D721Med (cell line): ENCODE results near the gene LYZ.

Experiments
- DNase-seq: peaks from one replicate; pipeline ENCODE4 v3.0.0; 2011; ENCODE audit warnings: low spot score; ENCODE audit not compliant: insufficient read length
- FAIRE-seq: peaks from 2 replicates; lab custom pipeline; 2011; peaks lifted over from hg19 to GRCh38; lab: Jason Lieb, UNC
- TF ChIP-seq, protein P1 (sequence below): IDR thresholded peaks from 2 replicates; pipeline ENCODE4 v1.5.1; 2012; ENCODE audit warnings: mild to moderate bottlenecking, control low read depth; ENCODE audit not compliant: insufficient read depth; ENCODE audit errors: missing control alignments

LYZ gene

DNA sequence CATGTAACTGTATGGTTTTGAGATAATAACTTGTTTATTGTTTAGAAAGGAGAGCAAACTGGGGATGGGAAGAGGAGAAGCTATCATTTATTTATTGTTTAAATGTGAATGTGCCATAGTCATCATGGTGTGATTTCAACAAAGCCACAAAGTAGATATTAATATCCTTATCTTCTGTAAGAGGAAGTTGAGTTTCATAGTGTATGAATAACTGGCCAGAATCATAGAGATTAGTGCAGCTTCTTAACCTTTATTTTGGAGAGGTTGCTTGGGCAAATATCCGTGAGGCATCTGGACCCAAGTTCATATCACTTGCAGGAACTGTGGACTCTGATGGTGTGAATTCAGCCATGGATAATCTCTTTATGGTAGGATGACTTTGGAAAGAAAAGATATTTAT lies 26.8 kb upstream of the LYZ start:
- no peak for FAIRE-seq
- TF ChIP-seq, protein P1, sequence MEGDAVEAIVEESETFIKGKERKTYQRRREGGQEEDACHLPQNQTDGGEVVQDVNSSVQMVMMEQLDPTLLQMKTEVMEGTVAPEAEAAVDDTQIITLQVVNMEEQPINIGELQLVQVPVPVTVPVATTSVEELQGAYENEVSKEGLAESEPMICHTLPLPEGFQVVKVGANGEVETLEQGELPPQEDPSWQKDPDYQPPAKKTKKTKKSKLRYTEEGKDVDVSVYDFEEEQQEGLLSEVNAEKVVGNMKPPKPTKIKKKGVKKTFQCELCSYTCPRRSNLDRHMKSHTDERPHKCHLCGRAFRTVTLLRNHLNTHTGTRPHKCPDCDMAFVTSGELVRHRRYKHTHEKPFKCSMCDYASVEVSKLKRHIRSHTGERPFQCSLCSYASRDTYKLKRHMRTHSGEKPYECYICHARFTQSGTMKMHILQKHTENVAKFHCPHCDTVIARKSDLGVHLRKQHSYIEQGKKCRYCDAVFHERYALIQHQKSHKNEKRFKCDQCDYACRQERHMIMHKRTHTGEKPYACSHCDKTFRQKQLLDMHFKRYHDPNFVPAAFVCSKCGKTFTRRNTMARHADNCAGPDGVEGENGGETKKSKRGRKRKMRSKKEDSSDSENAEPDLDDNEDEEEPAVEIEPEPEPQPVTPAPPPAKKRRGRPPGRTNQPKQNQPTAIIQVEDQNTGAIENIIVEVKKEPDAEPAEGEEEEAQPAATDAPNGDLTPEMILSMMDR: no peak
- DNase-seq: no peak

DNA sequence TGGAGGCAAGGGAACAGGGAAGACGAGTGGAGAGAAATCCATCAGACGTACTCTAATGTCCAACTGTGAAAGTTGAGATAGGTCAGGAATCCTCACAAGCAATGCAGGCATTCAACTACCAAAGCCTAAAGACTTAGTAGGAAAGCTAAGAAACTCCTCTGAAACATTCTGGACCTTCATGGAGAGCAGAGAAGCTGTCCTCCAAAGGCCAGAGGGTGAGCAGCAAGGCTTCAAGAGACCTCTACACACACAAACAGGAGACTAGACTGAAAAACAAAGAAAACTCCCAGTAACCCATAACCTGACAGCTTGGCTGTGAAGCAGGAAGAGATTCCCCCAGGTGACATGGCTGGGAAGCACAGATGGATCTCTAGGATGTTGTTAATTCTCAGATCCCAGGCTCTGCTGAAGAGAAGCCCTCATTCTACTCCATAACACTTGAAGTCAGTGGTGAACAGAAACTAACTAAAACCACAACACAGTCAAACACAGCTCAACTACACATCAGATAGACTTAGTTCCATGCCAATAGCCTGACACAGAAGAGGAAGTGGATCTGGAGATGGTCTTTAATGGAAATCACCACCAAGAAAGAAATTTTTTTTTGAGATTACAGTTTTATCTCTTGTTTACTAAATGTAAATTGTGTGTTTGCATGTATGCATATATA lies 23.2 kb upstream of the LYZ start:
- no peak for DNase-seq

DNA sequence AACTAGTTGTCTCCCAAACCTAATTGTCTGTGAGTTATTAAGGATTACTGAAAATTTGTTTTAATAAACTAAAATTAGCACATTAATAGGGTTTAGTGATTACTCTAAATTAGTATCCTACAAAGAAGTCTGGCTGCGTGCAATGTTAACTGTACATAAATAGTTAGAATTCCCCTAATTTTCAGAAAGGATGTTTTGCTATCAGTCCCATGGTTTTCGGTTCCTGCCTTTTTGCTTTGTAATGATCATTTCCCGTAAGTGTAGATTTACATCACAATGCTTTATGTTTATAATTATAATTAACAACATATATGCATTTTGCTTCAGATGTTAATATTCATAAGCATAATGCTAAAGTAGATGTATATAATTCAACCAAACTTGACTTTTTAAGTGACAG lies 19.8 kb upstream of the LYZ start:
- FAIRE-seq (no peak), DNase-seq (no peak)
- TF ChIP-seq, protein P1: no peak

More for the DNA sequence above, 23.2 kb upstream of the LYZ start:
- FAIRE-seq: no peak
- TF ChIP-seq, protein P1: no peak

DNA sequence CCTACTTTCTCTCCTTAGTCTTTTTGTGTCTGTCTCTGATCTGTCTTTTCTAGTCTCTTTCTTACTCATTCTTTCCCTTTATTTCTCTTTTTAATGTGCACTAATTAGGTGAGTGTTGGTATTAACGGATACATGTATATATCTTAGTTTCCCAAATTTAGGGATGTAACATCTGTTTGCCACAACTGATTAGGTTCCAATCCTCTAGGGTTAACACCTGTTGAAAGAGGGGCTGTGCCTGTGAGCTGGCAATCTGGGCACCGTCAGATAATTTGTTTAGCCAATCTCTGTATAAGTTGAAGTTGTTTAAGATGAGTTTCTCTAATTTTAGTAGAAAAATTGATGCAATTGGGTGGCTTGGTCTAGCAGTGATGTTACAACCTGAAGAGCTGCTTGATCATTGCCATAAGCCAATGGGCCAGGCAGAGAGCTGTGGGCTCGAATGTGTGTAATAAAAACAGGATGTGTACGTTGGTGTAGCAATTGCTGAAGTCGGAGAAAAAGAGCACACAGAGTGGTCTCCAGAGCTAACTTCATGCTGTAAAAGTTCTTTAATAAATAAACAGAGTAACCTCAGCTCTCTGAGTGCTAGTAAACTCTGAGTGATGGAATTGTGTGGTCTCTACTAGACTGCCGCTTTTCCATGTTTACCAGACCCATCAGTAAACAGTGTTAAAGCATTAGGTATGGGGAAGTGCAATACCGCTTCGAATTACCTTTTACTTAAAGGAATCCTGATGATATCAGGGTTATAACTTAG lies 18.3 kb upstream of the LYZ start:
- DNase-seq (no peak), FAIRE-seq (no peak)
- TF ChIP-seq, protein P1: no peak

DNA sequence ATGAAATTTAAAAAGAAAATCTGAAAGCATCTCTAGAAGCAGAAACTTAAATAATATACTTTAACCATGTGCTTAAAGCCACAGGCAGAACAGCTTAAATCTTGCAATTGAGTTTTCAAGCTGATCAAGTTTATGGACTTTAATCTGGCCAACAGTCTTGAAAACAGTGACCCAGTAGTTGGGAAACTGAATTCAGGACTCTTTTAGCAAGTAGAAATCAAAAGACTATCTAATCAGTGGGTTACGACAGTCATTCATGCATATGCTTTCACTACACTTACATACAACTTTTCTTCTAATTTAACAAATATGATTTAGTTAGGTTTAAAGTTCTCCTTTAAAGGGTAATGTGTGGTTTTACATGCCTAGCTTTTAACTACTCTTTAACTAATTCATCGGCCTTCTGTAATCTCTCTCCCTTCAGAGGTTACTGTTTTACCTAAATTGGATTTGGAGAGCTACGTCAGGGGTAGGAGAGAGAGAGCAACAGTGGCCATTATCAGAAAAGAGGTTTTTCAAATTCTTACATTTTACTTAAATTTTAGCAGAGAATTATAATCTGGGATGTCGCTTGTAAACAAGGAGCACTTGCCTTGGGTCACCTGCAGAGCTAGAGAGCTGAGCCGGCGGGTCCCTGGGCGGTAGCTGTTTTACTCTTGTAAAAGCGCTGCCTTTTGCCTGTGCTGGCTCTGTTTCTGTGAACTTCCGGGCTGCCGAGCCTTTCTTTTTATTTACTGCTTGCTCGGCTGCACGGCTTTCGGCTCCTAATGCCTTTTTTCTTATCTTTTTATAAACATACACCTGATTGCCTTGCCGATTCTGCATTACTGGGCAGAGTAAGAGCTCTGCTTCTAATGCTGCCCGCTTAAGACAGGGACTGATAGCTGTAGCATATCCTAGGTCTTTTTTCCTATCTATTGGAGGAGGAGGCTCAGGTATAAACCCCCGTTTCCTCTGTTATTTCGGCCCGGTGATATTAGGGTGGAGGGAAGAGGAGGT lies 17.4 kb upstream of the LYZ start:
- DNase-seq (no peak), FAIRE-seq (no peak)
- TF ChIP-seq, protein P1: no peak

DNA sequence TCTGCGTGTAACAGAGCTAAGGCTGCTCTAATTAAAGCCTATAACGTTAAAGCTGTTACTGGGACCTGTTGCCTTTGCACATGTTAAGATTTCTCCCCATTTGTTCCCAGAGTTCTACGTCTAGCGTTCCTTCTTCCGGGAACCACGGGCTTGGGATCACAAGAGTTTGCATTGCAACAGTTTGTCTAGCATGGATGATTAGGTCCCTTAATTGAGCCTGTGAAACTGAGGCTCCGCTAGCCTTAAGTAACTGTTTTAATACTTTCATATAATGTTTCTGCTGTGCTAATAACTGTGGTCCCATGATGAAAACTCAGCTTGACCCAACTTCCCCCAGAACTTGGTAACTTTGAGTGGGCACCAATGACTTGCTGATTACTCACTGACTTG lies 16.7 kb upstream of the LYZ start:
- TF ChIP-seq, protein P1: no peak
- FAIRE-seq (no peak), DNase-seq (no peak)
